ENCODE data around the gene FYTTD1.

FYTTD1 gene

GRCh38 chr3:197793247-197793646 lies 43.6 kb downstream of the FYTTD1 start:
- Histone ChIP-seq H3K4me1 (ENCODE audit: insufficient read depth, low read length) (peaks cover 24% of the 10 kb centered on the region), H3K27ac (ENCODE audit: low read length) (no peak overlapping the region), H3K79me2 (ENCODE audit: insufficient read depth, low read length) (peaks cover 72% of the 10 kb centered on the region), H3K9me3 (ENCODE audit: insufficient read depth, low read length, severe bottlenecking) (no peaks in the 10 kb centered on the region), H2AFZ (ENCODE audit: low read depth, low read length) (no peak overlapping the region), H3K36me3 (ENCODE audit: insufficient read depth, low read length) (no peaks in the 10 kb centered on the region; the same call in 1 of the 2 replicates), H3K4me2 (ENCODE audit: insufficient read depth, low read length) (peak overlapping the region; percentile 88; the same call in 1 of the 2 replicates), H3K4me3 (ENCODE audit: low read depth in 1 of 2, low read length in 2 of 2) (no peak overlapping the region), H3K27me3 (ENCODE audit: insufficient read depth, low read length, poor library complexity) (no peaks in the 10 kb centered on the region), H3K9ac (ENCODE audit: low read depth, low read length) (no peak overlapping the region), H4K20me1 (ENCODE audit: insufficient read depth, low read length) (0 out of 2 replicates have a peak, but pooled peaks cover 5% of the 10 kb centered on the region)
- TF ChIP-seq CTCF (IDR thresholded peaks at IDR 0.05; ENCODE audit: borderline replicate concordance, extremely low read depth, low read length, poor library complexity, severe bottlenecking) (no peak), EZH2 (IDR thresholded peaks at IDR 0.05; ENCODE audit: borderline replicate concordance, low read depth, low read length, severe bottlenecking) (no peak)
- no peak for DNase-seq
- ATAC-seq (ENCODE audit: insufficient read depth, low read depth) = no peak

GRCh38 chr3:197794115-197794514 lies 44.4 kb downstream of the FYTTD1 start:
- no peaks in the 10 kb centered on the region for H3K27me3 ChIP-seq (ENCODE audit: insufficient read depth, low read length, poor library complexity)
- DNase-seq = no peak
- no peak overlapping the region for H2AFZ ChIP-seq (ENCODE audit: low read depth, low read length)
- peak overlapping the region; percentile 88 for H3K4me2 ChIP-seq (ENCODE audit: insufficient read depth, low read length)
- H3K27ac ChIP-seq (ENCODE audit: low read length) = no peak overlapping the region
- no peaks in the 10 kb centered on the region for H3K9me3 ChIP-seq (ENCODE audit: insufficient read depth, low read length, severe bottlenecking)
- no peak overlapping the region for H3K4me3 ChIP-seq (ENCODE audit: low read depth in 1 of 2, low read length in 2 of 2)
- no peak for TF ChIP-seq EZH2 (IDR thresholded peaks at IDR 0.05; ENCODE audit: borderline replicate concordance, low read depth, low read length, severe bottlenecking)
- TF ChIP-seq CTCF (IDR thresholded peaks at IDR 0.05; ENCODE audit: borderline replicate concordance, extremely low read depth, low read length, poor library complexity, severe bottlenecking) = no peak
- no peak overlapping the region for H3K9ac ChIP-seq (ENCODE audit: low read depth, low read length)
- peaks cover 80% of the 10 kb centered on the region for H3K79me2 ChIP-seq (ENCODE audit: insufficient read depth, low read length)
- H3K36me3 ChIP-seq (ENCODE audit: insufficient read depth, low read length) = no peaks in the 10 kb centered on the region; the same call in 1 of the 2 replicates
- 0 out of 2 replicates have a peak, but pooled peaks cover 10% of the 10 kb centered on the region for H4K20me1 ChIP-seq (ENCODE audit: insufficient read depth, low read length)
- no peak for ATAC-seq (ENCODE audit: insufficient read depth, low read depth)
- peaks cover 24% of the 10 kb centered on the region for H3K4me1 ChIP-seq (ENCODE audit: insufficient read depth, low read length)

GRCh38 chr3:197795200-197795599 lies 45.5 kb downstream of the FYTTD1 start:
- ATAC-seq (ENCODE audit: insufficient read depth, low read depth) = no peak
- Histone ChIP-seq H3K4me2 (ENCODE audit: insufficient read depth, low read length) (no peak overlapping the region), H2AFZ (ENCODE audit: low read depth, low read length) (no peak overlapping the region), H3K36me3 (ENCODE audit: insufficient read depth, low read length) (no peaks in the 10 kb centered on the region; the same call in 1 of the 2 replicates), H3K4me3 (ENCODE audit: low read depth in 1 of 2, low read length in 2 of 2) (no peak overlapping the region), H3K9ac (ENCODE audit: low read depth, low read length) (no peak overlapping the region), H4K20me1 (ENCODE audit: insufficient read depth, low read length) (0 out of 2 replicates have a peak, but pooled peaks cover 10% of the 10 kb centered on the region), H3K27ac (ENCODE audit: low read length) (no peak overlapping the region), H3K79me2 (ENCODE audit: insufficient read depth, low read length) (peaks cover 91% of the 10 kb centered on the region), H3K9me3 (ENCODE audit: insufficient read depth, low read length, severe bottlenecking) (no peaks in the 10 kb centered on the region), H3K4me1 (ENCODE audit: insufficient read depth, low read length) (peaks cover 24% of the 10 kb centered on the region), H3K27me3 (ENCODE audit: insufficient read depth, low read length, poor library complexity) (no peaks in the 10 kb centered on the region)
- TF ChIP-seq EZH2 (IDR thresholded peaks at IDR 0.05; ENCODE audit: borderline replicate concordance, low read depth, low read length, severe bottlenecking) = no peak
- TF ChIP-seq CTCF (IDR thresholded peaks at IDR 0.05; ENCODE audit: borderline replicate concordance, extremely low read depth, low read length, poor library complexity, severe bottlenecking) = no peak
- no peak for DNase-seq
